ENCODE results near the gene DCHS1. TPM values are rescaled to one million over a fixed set of nuclear protein-coding genes. Genes with fewer than 3 reads are reported as not detected.
"Not testable (repeated sequence)": the region's sequence is repeated elsewhere in the genome, so short reads cannot be mapped to it uniquely, and the experiment has no call there.

DCHS1 gene
- total and polyA plus RNA-seq, 9 of the 15 experiments (the other 6 are each of a cell fraction or from before 2014, with no cell fraction given) = 0.04 to 0.49 (median 0.14) TPM; not detected in 2

GRCh38 chr11:6690431-6691132 lies 35.0 kb upstream of the DCHS1 start (continued):
- TF ChIP-seq GABPA (tag; conservative IDR thresholded peaks at IDR 0.05; ENCODE audit: low read depth) (peak; percentile 36), ARID1B (IDR thresholded peaks at IDR 0.05) (peak; percentile 84), TEAD4 (IDR thresholded peaks at IDR 0.05; ENCODE audit: low read length) (peak; percentile 37), SOX6 (IDR thresholded peaks at IDR 0.05) (peak; percentile 88), MNT (conservative IDR thresholded peaks at IDR 0.05) (peak; percentile 97 to 98), HDAC2 (IDR thresholded peaks at IDR 0.05) (peak; percentile 61; the same call in 1 of the 2 replicates), TRIM24 (IDR thresholded peaks at IDR 0.05) (peak in 1 of 2 experiments; percentile 10; a peak in 2 of 4 replicates), HMBOX1 (IDR thresholded peaks at IDR 0.05) (peak; percentile 98), CBFA2T2 (conservative IDR thresholded peaks at IDR 0.05) (peak; percentile 68), POLR2A (conservative IDR thresholded peaks at IDR 0.05) (peak; percentile 81), ZBTB40 (IDR thresholded peaks at IDR 0.05) (0 out of 2 replicates have a peak, but pooled peaks have one; percentile 47), BRD9 (IDR thresholded peaks at IDR 0.05; ENCODE audit: low read depth, partially characterized antibody) (peak; percentile 87), CTBP1 (IDR thresholded peaks at IDR 0.05; ENCODE audit: borderline replicate concordance) (peak; percentile 45; the same call in 1 of the 2 replicates), TEAD1 (CRISPR knock-in tag; IDR thresholded peaks at IDR 0.05) (0 out of 4 replicates have a peak, but pooled peaks of 1 of the 2 experiments have one; percentile 45), FOXK2 (conservative IDR thresholded peaks at IDR 0.05 in 1 of 2, IDR thresholded peaks at IDR 0.05 in 1 of 2; ENCODE audit: low read depth in 2 of 2) (peak; percentile 67 to 77), MXI1 (IDR thresholded peaks at IDR 0.05; ENCODE audit: low read depth, low read length) (0 out of 2 replicates have a peak, but pooled peaks have one; percentile 26)
- not testable (repeated sequence) for TF ChIP-seq TEAD4 (CRISPR knock-in tag; IDR thresholded peaks at IDR 0.05; ENCODE audit: borderline replicate concordance); ZBTB40 (CRISPR knock-in tag; IDR thresholded peaks at IDR 0.05)

Data from K562 (cell line).